ENCODE data around the gene ITPR1. TPM values are rescaled to one million over a fixed set of nuclear protein-coding genes. Genes with fewer than 3 reads are reported as not detected.

ITPR1 gene
- total RNA-seq, 4 donors from 2014 or later = 184 to 305 (median 218) TPM

- peaks cover 0 to 70% of the 10 kb centered on the region in 2 donors for H3K36me3 ChIP-seq
- TF ChIP-seq CTCF (IDR thresholded peaks at IDR 0.05) = no peak
- no peak overlapping the region for H3K4me3 ChIP-seq
- no peaks in the 10 kb centered on the region for H3K27me3 ChIP-seq
- H3K27ac ChIP-seq = peak overlapping the region in 1 of 4 donors; percentile 7
- WGBS, 2 donors (ENCODE audit: low coverage in 1 of 2) = 50 to 67% methylated on average over 1 to 6 of the region's 6 CpGs
- ATAC-seq = no peak
- peaks cover 0 to 6% (median 0%) of the 10 kb centered on the region in 3 donors for H3K4me1 ChIP-seq
- H3K9me3 ChIP-seq = no peaks in the 10 kb centered on the region
Observed at GRCh38 chr3:4729061-4729973, 236.2 kb downstream of the ITPR1 start.

GRCh38 chr3:4730719-4731118, 237.6 kb downstream of the ITPR1 start:
- no peaks in the 10 kb centered on the region for H3K9me3 ChIP-seq
- H3K36me3 ChIP-seq = peaks cover 0 to 69% of the 10 kb centered on the region in 2 donors
- peak overlapping the region in 2 of 4 donors; percentile 7 to 30 for H3K27ac ChIP-seq
- H3K4me3 ChIP-seq = no peak overlapping the region
- H3K27me3 ChIP-seq = no peaks in the 10 kb centered on the region
- no peak for ATAC-seq
- WGBS, 2 donors (ENCODE audit: low coverage in 1 of 2) = 83 to 100% methylated on average over 1 to 2 of the region's 7 CpGs
- H3K4me1 ChIP-seq = peaks cover 0 to 14% (median 0%) of the 10 kb centered on the region in 3 donors
- no peak for TF ChIP-seq POLR2A (IDR thresholded peaks at IDR 0.05)
- TF ChIP-seq EP300 (IDR thresholded peaks at IDR 0.05) = no peak
- TF ChIP-seq CTCF (IDR thresholded peaks at IDR 0.05) = no peak
- no peak for TF ChIP-seq POLR2AphosphoS5 (IDR thresholded peaks at IDR 0.05)

- no peak for TF ChIP-seq CTCF (IDR thresholded peaks at IDR 0.05)
- no peak for TF ChIP-seq POLR2AphosphoS5 (IDR thresholded peaks at IDR 0.05)
- no peak for TF ChIP-seq EP300 (IDR thresholded peaks at IDR 0.05)
- TF ChIP-seq POLR2A (IDR thresholded peaks at IDR 0.05) = no peak
- peak overlapping the region in 1 of 4 donors; percentile 30 for H3K27ac ChIP-seq
- ATAC-seq = no peak
Observed at GRCh38 chr3:4731543-4732111, 238.5 kb downstream of the ITPR1 start.

GRCh38 chr3:4732925-4733324, 239.8 kb downstream of the ITPR1 start:
- Histone ChIP-seq H3K36me3 (peaks cover 0 to 66% of the 10 kb centered on the region in 2 donors), H3K27me3 (no peaks in the 10 kb centered on the region), H3K4me1 (peaks cover 0 to 14% (median 0%) of the 10 kb centered on the region in 3 donors), H3K27ac (peak overlapping the region in 1 of 4 donors; percentile 12), H3K4me3 (no peak overlapping the region), H3K9me3 (no peaks in the 10 kb centered on the region)
- 72 to 90% methylated on average over 7 to 11 of the region's 12 CpGs for WGBS, 2 donors (ENCODE audit: low coverage in 1 of 2)
- TF ChIP-seq POLR2AphosphoS5 (IDR thresholded peaks at IDR 0.05) = no peak
- TF ChIP-seq POLR2A (IDR thresholded peaks at IDR 0.05) = no peak
- TF ChIP-seq CTCF (IDR thresholded peaks at IDR 0.05) = no peak
- TF ChIP-seq EP300 (IDR thresholded peaks at IDR 0.05) = no peak
- no peak for ATAC-seq

More at GRCh38 chr3:4731543-4732111, 238.5 kb downstream of the ITPR1 start:
- H3K4me1 ChIP-seq = peaks cover 0 to 14% (median 0%) of the 10 kb centered on the region in 3 donors
- no peaks in the 10 kb centered on the region for H3K27me3 ChIP-seq
- H3K9me3 ChIP-seq = no peaks in the 10 kb centered on the region
- WGBS, 2 donors (ENCODE audit: low coverage in 1 of 2) = 76 to 80% methylated on average over 6 of the region's 6 CpGs
- H3K4me3 ChIP-seq = no peak overlapping the region
- peaks cover 0 to 67% of the 10 kb centered on the region in 2 donors for H3K36me3 ChIP-seq

All from gastroesophageal sphincter (tissue), 4 donors.